Measurements from ENCODE around the gene EIF3I. TPM values are rescaled to one million over a fixed set of nuclear protein-coding genes. Genes with fewer than 3 reads are reported as not detected.
"Not testable (repeated sequence)": the region's sequence is repeated elsewhere in the genome, so short reads cannot be mapped to it uniquely, and the experiment has no call there.

EIF3I gene
- total RNA-seq, 4 donors from 2014 or later: 43.8 to 122 (median 114) TPM

GRCh38 chr1:32256473-32257226 is 34.4 kb downstream of the EIF3I start:
- Histone ChIP-seq H3K27me3 (no peaks in the 10 kb centered on the region), H3K36me3 (no peaks in the 10 kb centered on the region), H3K4me3 (peak overlapping the region in 1 of 4 donors; percentile 3), H3K9me3 (no peaks in the 10 kb centered on the region), H3K27ac (no peak overlapping the region), H3K4me1 (peaks cover 0 to 3% (median 0%) of the 10 kb centered on the region in 4 donors)
- in situ Hi-C loops (cut with MboI; ENCODE audit: low pct_ligation_motif_present in 1 of 4, low pct_unique_long_range_greater_than_20kb in 1 of 4, low sequenced_read_pairs in 3 of 4) (no loop called here), intact Hi-C loops (cut with DNase I; ENCODE audit: low total_unique reads) (no loop called here)
- TF ChIP-seq POLR2A (IDR thresholded peaks at IDR 0.05): no peak
- TF ChIP-seq CTCF (IDR thresholded peaks at IDR 0.05): no peak
- no peak for TF ChIP-seq EP300 (IDR thresholded peaks at IDR 0.05; ENCODE audit: low read depth)
- DNase-seq: no peak
- WGBS, 2 donors (ENCODE audit: low coverage in 1 of 2): 61 to 63% methylated on average over 6 to 9 of the region's 9 CpGs

- Histone ChIP-seq H3K4me1 (peaks cover 0 to 3% (median 0%) of the 10 kb centered on the region in 4 donors), H3K4me3 (no peak overlapping the region), H3K9me3 (no peaks in the 10 kb centered on the region), H3K27me3 (no peaks in the 10 kb centered on the region), H3K27ac (no peak overlapping the region), H3K36me3 (no peaks in the 10 kb centered on the region)
- intact Hi-C loops (cut with DNase I; ENCODE audit: low total_unique reads): no loop called here
- DNase-seq: no peak
- in situ Hi-C loops (cut with MboI; ENCODE audit: low pct_ligation_motif_present in 1 of 4, low pct_unique_long_range_greater_than_20kb in 1 of 4, low sequenced_read_pairs in 3 of 4): no loop called here
- TF ChIP-seq POLR2A (IDR thresholded peaks at IDR 0.05) (no peak), CTCF (IDR thresholded peaks at IDR 0.05) (no peak), POLR2AphosphoS5 (IDR thresholded peaks at IDR 0.05) (no peak), EP300 (IDR thresholded peaks at IDR 0.05; ENCODE audit: low read depth) (no peak)
- 79 to 86% methylated on average over 2 to 6 of the region's 6 CpGs for WGBS, 2 donors (ENCODE audit: low coverage in 1 of 2)
These were observed 35.0 kb downstream of the EIF3I start for GRCh38 chr1:32257227-32257508.

GRCh38 chr1:32263236-32263593 is 41.0 kb downstream of the EIF3I start:
- H3K36me3 ChIP-seq; H3K4me3 ChIP-seq; H3K27ac ChIP-seq; intact Hi-C loops (cut with DNase I; ENCODE audit: low total_unique reads); DNase-seq; in situ Hi-C loops (cut with MboI; ENCODE audit: low pct_ligation_motif_present in 1 of 4, low pct_unique_long_range_greater_than_20kb in 1 of 4, low sequenced_read_pairs in 3 of 4); H3K4me1 ChIP-seq; H3K9me3 ChIP-seq; H3K27me3 ChIP-seq: not testable (repeated sequence)
- WGBS, 2 donors (ENCODE audit: low coverage in 1 of 2): 80 to 94% methylated on average over 1 to 4 of the region's 4 CpGs

DNA sequence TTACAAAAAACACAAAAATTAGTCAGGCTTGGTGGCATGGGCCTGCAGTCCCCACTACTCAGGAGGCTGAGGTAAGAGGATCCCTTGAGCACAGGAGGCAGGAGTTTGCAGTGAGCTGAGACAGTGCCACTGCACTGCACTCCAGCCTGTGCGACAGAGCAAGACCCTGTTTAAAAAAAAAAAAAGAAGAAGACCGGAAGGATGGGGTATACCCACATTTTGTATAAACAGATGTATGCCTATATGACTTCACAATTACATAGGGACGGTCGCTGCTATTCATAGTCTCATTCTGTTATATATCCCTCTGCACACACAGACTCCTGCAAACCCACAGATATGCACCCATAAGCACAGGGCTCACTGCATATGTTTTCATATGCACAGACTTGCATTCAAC is 41.5 kb downstream of the EIF3I start:
- no peaks in the 10 kb centered on the region for H3K27me3 ChIP-seq
- H3K4me1 ChIP-seq: no peaks in the 10 kb centered on the region
- TF ChIP-seq CTCF (IDR thresholded peaks at IDR 0.05) (no peak), POLR2A (IDR thresholded peaks at IDR 0.05) (no peak), POLR2AphosphoS5 (IDR thresholded peaks at IDR 0.05) (no peak), EP300 (IDR thresholded peaks at IDR 0.05; ENCODE audit: low read depth) (no peak)
- no peaks in the 10 kb centered on the region for H3K36me3 ChIP-seq
- intact Hi-C loops (cut with DNase I; ENCODE audit: low total_unique reads): no loop called here
- 79 to 81% methylated on average over 4 of the region's 4 CpGs for WGBS, 2 donors (ENCODE audit: low coverage in 1 of 2)
- H3K9me3 ChIP-seq: no peaks in the 10 kb centered on the region
- in situ Hi-C loops (cut with MboI; ENCODE audit: low pct_ligation_motif_present in 1 of 4, low pct_unique_long_range_greater_than_20kb in 1 of 4, low sequenced_read_pairs in 3 of 4): no loop called here
- DNase-seq: no peak
- H3K4me3 ChIP-seq: no peak overlapping the region
- no peak overlapping the region for H3K27ac ChIP-seq

GRCh38 chr1:32265846-32266245 is 43.6 kb downstream of the EIF3I start:
- in situ Hi-C loops (cut with MboI; ENCODE audit: low pct_ligation_motif_present in 1 of 4, low pct_unique_long_range_greater_than_20kb in 1 of 4, low sequenced_read_pairs in 3 of 4): no loop called here
- DNase-seq: no peak
- Histone ChIP-seq H3K9me3 (no peaks in the 10 kb centered on the region), H3K27ac (no peak overlapping the region), H3K36me3 (no peaks in the 10 kb centered on the region), H3K4me1 (no peaks in the 10 kb centered on the region), H3K4me3 (no peak overlapping the region), H3K27me3 (no peaks in the 10 kb centered on the region)
- no peak for TF ChIP-seq POLR2A (IDR thresholded peaks at IDR 0.05)
- no peak for TF ChIP-seq EP300 (IDR thresholded peaks at IDR 0.05; ENCODE audit: low read depth)
- no peak for TF ChIP-seq CTCF (IDR thresholded peaks at IDR 0.05)
- TF ChIP-seq POLR2AphosphoS5 (IDR thresholded peaks at IDR 0.05): no peak
- whole genome bisulfite sequencing, 2 donors (ENCODE audit: low coverage in 1 of 2): 95 to 96% methylated on average over 9 of the region's 9 CpGs
- intact Hi-C loops (cut with DNase I; ENCODE audit: low total_unique reads): no loop called here
